Stimulated activated CD8-positive, alpha-beta memory T cell treated with anti-CD3 and anti-CD28 coated beads, Interleukin-4, amount 100 ng/mL, for 1 hour (primary cell): Measurements from ENCODE around the gene PAN3.
A peak's percentile ranks its signal among the peaks of the same experiment; 100 is the strongest.
"Not testable (repeated sequence)": the region's sequence is repeated elsewhere in the genome, so short reads cannot be mapped to it uniquely, and the experiment has no call there.

Experiments used
- DNase-seq, 2 donors: peaks; one replicate each; pipeline ENCODE4 v3.0.0-alpha.2; 2020; ENCODE audit warnings: low read depth in 2 of 2, low spot score in 1 of 2

Gene PAN3, protein sequence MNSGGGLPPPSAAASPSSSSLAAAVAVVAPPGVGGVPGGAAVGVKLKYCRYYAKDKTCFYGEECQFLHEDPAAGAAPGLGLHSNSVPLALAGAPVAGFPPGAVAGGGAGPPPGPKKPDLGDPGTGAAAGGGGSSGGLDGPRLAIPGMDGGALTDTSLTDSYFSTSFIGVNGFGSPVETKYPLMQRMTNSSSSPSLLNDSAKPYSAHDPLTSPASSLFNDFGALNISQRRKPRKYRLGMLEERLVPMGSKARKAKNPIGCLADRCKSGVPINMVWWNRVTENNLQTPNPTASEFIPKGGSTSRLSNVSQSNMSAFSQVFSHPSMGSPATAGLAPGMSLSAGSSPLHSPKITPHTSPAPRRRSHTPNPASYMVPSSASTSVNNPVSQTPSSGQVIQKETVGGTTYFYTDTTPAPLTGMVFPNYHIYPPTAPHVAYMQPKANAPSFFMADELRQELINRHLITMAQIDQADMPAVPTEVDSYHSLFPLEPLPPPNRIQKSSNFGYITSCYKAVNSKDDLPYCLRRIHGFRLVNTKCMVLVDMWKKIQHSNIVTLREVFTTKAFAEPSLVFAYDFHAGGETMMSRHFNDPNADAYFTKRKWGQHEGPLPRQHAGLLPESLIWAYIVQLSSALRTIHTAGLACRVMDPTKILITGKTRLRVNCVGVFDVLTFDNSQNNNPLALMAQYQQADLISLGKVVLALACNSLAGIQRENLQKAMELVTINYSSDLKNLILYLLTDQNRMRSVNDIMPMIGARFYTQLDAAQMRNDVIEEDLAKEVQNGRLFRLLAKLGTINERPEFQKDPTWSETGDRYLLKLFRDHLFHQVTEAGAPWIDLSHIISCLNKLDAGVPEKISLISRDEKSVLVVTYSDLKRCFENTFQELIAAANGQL

DNA sequence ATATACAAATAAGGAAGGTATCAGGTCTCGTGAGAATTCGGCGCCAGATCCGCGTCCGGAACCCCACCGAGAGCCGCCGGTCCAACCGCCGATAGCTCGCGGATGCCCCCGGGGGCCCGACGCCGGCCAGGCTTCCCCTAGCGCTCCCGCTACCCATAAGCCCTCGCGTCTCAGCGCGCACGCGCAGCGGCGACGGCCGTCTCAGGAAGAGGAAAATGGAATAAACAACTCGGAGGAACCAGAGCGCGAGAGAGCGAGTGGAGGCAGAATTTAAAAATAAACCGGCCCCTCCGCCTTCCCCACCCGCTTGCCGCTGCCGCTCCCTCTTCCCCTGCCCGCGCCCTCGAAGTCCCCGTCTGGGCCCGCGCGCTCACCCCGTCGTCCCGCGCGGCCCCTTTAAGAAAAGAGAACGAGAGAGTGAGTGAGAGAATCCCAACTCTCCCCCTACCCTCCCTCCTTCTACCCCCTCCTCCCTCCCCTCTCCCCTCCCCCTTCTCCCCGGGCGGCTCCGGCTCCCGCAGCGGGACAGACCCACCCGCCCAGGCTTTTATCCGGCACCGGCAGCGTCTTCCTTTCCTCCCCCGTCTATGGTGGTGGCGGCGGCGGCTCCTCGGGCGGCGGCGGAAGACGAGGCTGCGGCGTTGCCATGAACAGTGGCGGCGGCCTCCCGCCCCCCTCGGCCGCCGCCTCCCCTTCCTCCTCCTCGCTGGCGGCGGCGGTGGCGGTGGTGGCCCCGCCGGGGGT is at the start of gene PAN3:
PAN3 (plus strand) TSS at position 534 of the 744 bp plus-strand sequence; CDS start at position 647, 113 bp downstream.
- DNase-seq = peak; percentile 83 to 88

DNA sequence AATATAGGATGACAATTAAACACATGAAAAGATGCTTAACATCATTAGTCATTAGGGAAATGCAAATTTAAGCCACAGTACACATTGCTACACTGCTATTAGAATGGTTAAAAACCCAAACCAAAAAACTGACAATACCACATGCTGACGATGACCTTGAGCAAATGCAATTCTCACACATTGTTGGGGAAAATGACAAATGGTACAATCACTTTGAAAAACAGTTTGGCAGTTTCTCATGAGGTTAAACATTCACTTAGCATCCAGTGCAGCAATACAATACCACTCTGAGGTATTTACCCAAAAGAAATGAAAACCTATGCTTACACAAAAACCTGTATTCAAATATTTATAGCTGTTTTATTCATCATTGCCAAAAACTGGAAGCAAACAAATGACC is 49.3 kb upstream of the PAN3 start:
- DNase-seq = no peak

DNA sequence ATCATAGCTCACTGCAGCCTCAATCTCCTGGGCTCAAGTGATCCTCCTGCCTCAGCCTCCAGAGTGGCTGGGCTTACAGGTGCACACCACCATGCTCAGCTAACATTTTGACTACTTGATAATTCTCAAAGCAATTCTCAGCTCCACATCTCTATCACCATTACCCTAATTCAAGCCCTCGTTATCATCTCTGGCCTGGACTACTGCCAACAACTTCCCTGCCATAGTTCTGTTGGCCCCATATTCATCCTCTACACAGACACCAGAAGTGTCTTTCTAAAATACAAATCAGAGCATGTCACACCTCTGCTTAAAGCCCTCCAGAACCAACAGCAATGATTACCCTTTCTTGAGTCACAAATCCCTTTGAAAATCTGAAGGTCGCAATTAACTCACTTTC is 45.9 kb upstream of the PAN3 start:
- DNase-seq = no peak

DNA sequence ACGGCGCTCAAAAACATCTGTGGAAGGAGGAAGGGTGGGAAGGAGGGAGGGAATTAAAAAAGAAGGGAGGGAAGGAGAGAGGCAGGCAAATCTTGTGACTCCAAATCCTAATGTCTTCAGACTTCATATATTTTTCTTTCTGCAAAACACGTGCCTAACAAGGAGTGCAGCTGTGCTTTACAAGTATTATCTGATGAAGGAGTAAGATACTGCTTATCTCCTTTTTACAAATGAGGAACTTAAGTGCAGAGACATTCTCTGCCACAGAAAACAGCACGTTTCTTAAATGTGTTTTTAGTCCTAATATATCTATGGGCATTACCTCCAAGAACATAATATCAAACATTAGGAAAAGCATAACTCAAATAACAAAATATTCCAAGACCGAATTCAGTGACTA is 44.5 kb upstream of the PAN3 start:
- DNase-seq = no peak

DNA sequence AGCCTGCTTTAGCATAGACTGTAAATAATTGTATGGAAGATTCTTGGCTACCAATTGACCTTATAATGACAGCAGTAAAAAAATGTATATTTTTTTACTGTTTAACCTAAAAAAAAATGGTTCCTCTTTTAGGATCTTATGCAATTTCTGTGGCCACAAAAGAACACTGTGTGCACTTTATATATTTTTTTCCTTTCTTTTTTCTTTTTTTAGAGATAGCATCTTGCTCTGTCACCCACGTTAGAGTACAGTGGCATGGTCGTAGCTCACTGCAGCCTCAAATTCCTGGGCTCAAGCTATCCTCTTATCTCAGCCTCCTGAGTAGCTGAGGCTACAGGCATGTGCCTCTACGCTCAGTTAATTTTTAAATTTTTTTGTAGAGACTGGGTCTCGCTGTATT is 44.0 kb upstream of the PAN3 start:
- no peak for DNase-seq

GRCh38 chr13:28097503-28097902 is 40.8 kb upstream of the PAN3 start:
- DNase-seq = no peak

DNA sequence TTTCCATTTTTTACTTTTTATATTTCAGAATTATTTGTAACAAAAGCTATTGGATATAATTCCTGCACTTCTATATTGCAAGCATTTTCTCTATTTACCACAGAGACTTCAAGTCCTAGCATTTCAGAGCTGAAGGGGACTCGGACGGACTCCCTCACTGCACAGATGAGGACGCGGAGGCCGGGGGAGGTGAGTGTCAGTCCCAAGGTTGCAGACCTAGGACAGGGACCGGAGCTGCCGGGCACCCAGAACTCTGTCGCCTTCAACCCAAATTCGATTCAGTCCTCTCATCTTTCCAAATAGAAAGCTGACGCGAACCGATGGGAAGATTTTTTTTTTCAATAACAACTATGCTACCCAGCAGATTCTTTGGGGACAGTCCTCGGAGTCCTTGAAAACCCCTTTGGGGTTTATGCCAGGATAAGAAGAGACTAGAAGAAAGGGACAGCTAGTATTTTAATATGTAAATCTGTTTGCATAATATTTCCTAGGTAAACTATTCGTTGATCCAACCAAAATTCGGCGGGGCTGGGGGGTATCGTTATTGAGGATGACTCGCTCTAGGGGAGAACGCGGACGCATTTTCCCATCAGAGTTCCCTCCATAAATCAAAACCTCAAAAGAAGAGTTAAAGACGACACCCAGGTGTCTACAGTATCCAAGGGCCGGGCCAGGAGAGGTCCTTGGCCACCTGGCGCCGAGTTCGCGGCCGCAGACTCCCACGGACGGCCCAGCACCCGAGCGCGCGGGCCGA is 38.8 kb upstream of the PAN3 start:
- no peak for DNase-seq

GRCh38 chr13:28100150-28101121 is 37.9 kb upstream of the PAN3 start, which contains the start of gene FLT3:
Gene FLT3, minus strand, starts transcription at chr13:28100576. Its CDS starts 66 bp downstream, at chr13:28100510.
- DNase-seq = no peak

- not testable (repeated sequence) for DNase-seq
These were observed 36.5 kb upstream of the PAN3 start for GRCh38 chr13:28101886-28102285.

DNA sequence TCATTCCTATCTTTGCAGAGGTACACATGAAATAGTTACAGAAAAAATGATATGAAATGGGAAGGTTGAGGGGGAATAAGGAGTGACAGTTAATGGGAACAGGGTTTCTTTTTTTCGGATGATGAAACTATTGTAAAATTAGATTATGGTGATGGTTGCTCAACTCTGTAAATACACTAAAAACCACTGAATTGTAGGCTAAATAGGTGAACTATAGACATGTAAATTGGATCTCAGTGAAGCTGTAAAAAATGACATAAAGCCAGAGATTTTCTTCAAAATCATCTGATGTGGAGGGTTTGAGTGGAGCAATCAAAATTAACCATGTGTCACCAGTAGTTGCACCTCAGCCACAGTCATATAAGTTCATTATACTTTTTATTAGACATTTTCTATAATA is 31.4 kb upstream of the PAN3 start:
- DNase-seq = no peak

- DNase-seq = no peak
These were observed 27.9 kb upstream of the PAN3 start for GRCh38 chr13:28110414-28110813.

- no peak for DNase-seq
These were observed 21.6 kb upstream of the PAN3 start for GRCh38 chr13:28116736-28117135.

GRCh38 chr13:28117689-28118377 is 20.5 kb upstream of the PAN3 start:
- no peak for DNase-seq

- DNase-seq = no peak
These were observed 18.0 kb upstream of the PAN3 start for GRCh38 chr13:28120317-28120716.

DNA sequence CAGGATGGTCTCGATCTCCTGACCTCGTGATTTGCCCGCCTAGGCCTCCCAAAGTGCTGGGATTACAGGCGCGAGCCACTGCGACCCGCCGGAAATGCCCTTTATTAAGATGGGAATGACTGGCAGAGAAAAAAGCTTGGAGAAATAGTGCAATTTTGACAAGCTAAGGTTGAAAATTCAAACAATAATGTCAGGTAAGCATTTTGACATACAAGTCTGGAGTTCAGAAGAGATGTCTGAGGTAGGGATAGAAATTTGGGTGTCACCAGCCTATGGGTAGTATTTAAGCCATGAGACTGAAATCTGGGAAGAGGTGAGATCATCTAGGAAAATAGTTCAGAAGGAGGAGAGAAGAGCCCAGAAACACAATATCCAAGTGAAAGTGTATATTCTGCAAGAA is 17.1 kb upstream of the PAN3 start:
- DNase-seq = no peak

GRCh38 chr13:28128030-28128429 is 10.3 kb upstream of the PAN3 start:
- DNase-seq = no peak

GRCh38 chr13:28128926-28129325 is 9.4 kb upstream of the PAN3 start:
- DNase-seq = no peak

DNA sequence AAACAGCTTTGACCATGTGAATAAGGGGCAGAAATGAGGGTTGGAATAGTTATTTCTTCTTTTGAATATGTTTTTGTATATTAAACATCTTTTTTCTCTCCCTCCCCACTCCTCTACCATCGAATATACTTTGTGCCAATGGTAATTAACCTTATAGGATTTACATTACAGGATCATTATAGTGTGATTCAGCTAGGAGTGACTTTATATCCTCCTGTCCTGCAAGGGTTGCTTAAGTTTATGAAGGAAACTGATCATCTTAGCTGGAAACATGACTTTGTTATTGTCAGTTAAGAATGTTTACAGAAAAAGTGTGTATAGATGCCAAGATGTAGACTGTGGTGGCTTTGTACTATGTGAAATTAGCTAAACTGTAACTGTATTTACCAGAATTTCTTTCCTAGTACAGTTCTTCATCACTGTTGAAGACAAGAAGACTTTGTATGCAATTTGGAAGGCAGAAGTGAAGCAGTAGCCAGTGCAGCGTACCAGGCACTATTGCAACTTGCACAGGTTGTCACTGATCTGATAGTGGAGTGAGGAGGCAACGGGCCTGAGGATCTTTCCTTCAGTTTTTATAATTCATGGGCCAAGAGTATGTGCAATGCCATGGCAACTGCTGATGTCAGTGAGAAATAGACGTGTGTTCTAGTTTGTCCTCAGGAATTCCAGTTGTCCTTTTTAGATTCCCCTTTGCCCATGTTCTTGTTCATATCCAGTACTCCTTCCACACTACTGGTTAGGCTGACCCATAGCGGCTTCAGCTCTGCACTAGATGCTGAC is 8.2 kb upstream of the PAN3 start:
- DNase-seq = no peak
